Measurements from ENCODE around the gene EVL. TPM values are rescaled to one million over a fixed set of nuclear protein-coding genes. Genes with fewer than 3 reads are reported as not detected.

The EVL gene
- total and polyA plus RNA-seq, 2 of the 8 experiments (the other 6 are each of a cell fraction or from before 2014, with no cell fraction given): 30.7 to 64.6 TPM

GRCh38 chr14:100031506-100032281 lies 33.5 kb upstream of the EVL start:
- H2BK15ac ChIP-seq (ENCODE audit: low read length): no peak overlapping the region
- no peaks in the 10 kb centered on the region for H3K4me1 ChIP-seq (replicated peaks in 1 of 4; ENCODE audit: control insufficient read depth in 3 of 4, insufficient read depth in 4 of 4, low read length in 3 of 4)
- no peaks in the 10 kb centered on the region for H3K36me3 ChIP-seq (ENCODE audit: control insufficient read depth in 2 of 4, insufficient read depth in 4 of 4, low read length in 3 of 4)
- H3K18ac ChIP-seq (ENCODE audit: extremely low read depth, low read length): no peak overlapping the region
- H3K4me3 ChIP-seq (ENCODE audit: extremely low read depth in 1 of 4, insufficient read depth in 2 of 4, low read depth in 3 of 4, low read length in 4 of 4): no peak overlapping the region
- DNase-seq (ENCODE audit: low read depth in 1 of 2, low spot score in 2 of 2) (no peak), FAIRE-seq (no peak)
- no peak overlapping the region for H4K91ac ChIP-seq (replicated peaks; ENCODE audit: insufficient read length, low read length)
- no peaks in the 10 kb centered on the region for H3K23me2 ChIP-seq (ENCODE audit: low read depth, low read length)
- H3K4me2 ChIP-seq (ENCODE audit: insufficient read depth in 1 of 2, low read depth in 2 of 2, low read length in 2 of 2): no peak overlapping the region
- no peak overlapping the region for H3K4ac ChIP-seq (replicated peaks; ENCODE audit: insufficient read length, low read depth, low read length)
- H3K27me3 ChIP-seq (replicated peaks in 1 of 4; ENCODE audit: control insufficient read depth in 3 of 4, extremely low read depth in 1 of 4, insufficient read depth in 3 of 4, low read length in 3 of 4): peaks cover 0 to 2% (median 0%) of the 10 kb centered on the region in 4 experiments; a peak in 2 of 7 replicates
- no peak overlapping the region for H3K56ac ChIP-seq (replicated peaks; ENCODE audit: insufficient read length, low read depth, low read length)
- H2BK12ac ChIP-seq (ENCODE audit: low read depth, low read length): no peak overlapping the region
- H2BK120ac ChIP-seq (replicated peaks; ENCODE audit: low read depth, low read length): no peak overlapping the region
- no peak overlapping the region for H3K9ac ChIP-seq (replicated peaks in 1 of 4; ENCODE audit: extremely low read depth in 1 of 4, low read depth in 3 of 4, low read length in 3 of 4)
- H3K27ac ChIP-seq (ENCODE audit: low read depth, low read length): no peak overlapping the region
- no peak overlapping the region for H2BK5ac ChIP-seq (ENCODE audit: low read depth, low read length)
- no peak overlapping the region for H3K14ac ChIP-seq (ENCODE audit: insufficient read length)
- H3K23ac ChIP-seq (ENCODE audit: insufficient read length): no peak overlapping the region
- ChIA-PET CTCF (ENCODE audit: partially characterized antibody) (interaction anchor here (0.7 to 3.5 kb wide), 7 partner anchors 9 to 124 kb away, joined by 3 to 15 read pairs (median 3); no protein-coding TSS in a partner anchor), POLR2A (ENCODE audit: partially characterized antibody) (no interaction called here)
- H3K79me2 ChIP-seq (ENCODE audit: control insufficient read depth in 1 of 2, insufficient read depth in 2 of 2, low read length in 2 of 2): peaks cover 0 to 5% of the 10 kb centered on the region in 2 experiments; a peak in 2 of 4 replicates
- peaks cover 3% of the 10 kb centered on the region for H3K79me1 ChIP-seq (ENCODE audit: low read depth, low read length)
- H4K8ac ChIP-seq (ENCODE audit: extremely low read depth, insufficient read depth, low read length): no peak overlapping the region
- no peaks in the 10 kb centered on the region for H3K9me3 ChIP-seq (ENCODE audit: insufficient read depth in 2 of 2, low read depth in 1 of 2, low read length in 1 of 2)
- H4K20me1 ChIP-seq (replicated peaks in 1 of 2; ENCODE audit: control insufficient read depth in 1 of 2, insufficient read depth in 2 of 2, low read length in 2 of 2): peaks cover 6 to 14% of the 10 kb centered on the region in 2 experiments
- H2AFZ ChIP-seq (ENCODE audit: low read length): no peak overlapping the region
- no peak overlapping the region for H4K5ac ChIP-seq (ENCODE audit: insufficient read length, low read depth, low read length)
- H2BK20ac ChIP-seq (ENCODE audit: low read length): no peak overlapping the region
- no peak overlapping the region for H2AK5ac ChIP-seq (ENCODE audit: low read depth, low read length)
- 86% methylated on average over 7 of the region's 7 CpGs; no CpG with 5 or more reads in 1 of the 2 experiments for WGBS, 2 experiments (ENCODE audit: extremely low coverage in 1 of 2, insufficient coverage in 1 of 2, insufficient read length in 1 of 2, insufficient replicate concordance in 2 of 2, low coverage in 1 of 2, low lambda C conversion rate in 2 of 2, missing lambda C conversion rate in 1 of 2)
- no peak for TF ChIP-seq BACH1 (IDR thresholded peaks at IDR 0.05; ENCODE audit: low read length)
- no peak for TF ChIP-seq RAD21 (IDR thresholded peaks at IDR 0.05 in 1 of 2, conservative IDR thresholded peaks at IDR 0.05 in 1 of 2; ENCODE audit: low read depth in 2 of 2, low read length in 2 of 2)

Measured in H1 (cell line).